Right hindlimb (tissue), 1 donor: ENCODE measurements around the gene TTLL11.
"Not testable (repeated sequence)": the region's sequence is repeated elsewhere in the genome, so short reads cannot be mapped to it uniquely, and the experiment has no call there.

Experiments used
- DNase-seq: peaks from one replicate; pipeline ENCODE4 v3.0.0-alpha.2; 2018

Gene TTLL11

GRCh38 chr9:121896545-121896943 lies 196.6 kb downstream of the TTLL11 start:
- DNase-seq, result no peak

GRCh38 chr9:121895818-121896544 lies 197.1 kb downstream of the TTLL11 start:
- no peak for DNase-seq

- no peak for DNase-seq
Observed at GRCh38 chr9:121895358-121895757, 197.8 kb downstream of the TTLL11 start.

- not testable (repeated sequence) for DNase-seq
Observed at GRCh38 chr9:121894380-121894779, 198.7 kb downstream of the TTLL11 start.

GRCh38 chr9:121893786-121894185 lies 199.3 kb downstream of the TTLL11 start:
- no peak for DNase-seq

- no peak for DNase-seq
Observed at GRCh38 chr9:121892706-121893105, 200.4 kb downstream of the TTLL11 start.

- DNase-seq, result no peak
Observed at GRCh38 chr9:121890746-121891145, 202.4 kb downstream of the TTLL11 start.

GRCh38 chr9:121889990-121890563 lies 203.0 kb downstream of the TTLL11 start:
- no peak for DNase-seq

- DNase-seq, result no peak
Observed at GRCh38 chr9:121888438-121888775, 204.7 kb downstream of the TTLL11 start.

- no peak for DNase-seq
Observed at GRCh38 chr9:121887553-121888437, 205.3 kb downstream of the TTLL11 start.

GRCh38 chr9:121886759-121887485 lies 206.2 kb downstream of the TTLL11 start:
- DNase-seq, result no peak

- no peak for DNase-seq
Observed at GRCh38 chr9:121885345-121885901, 207.7 kb downstream of the TTLL11 start.

GRCh38 chr9:121884057-121884541 lies 209.0 kb downstream of the TTLL11 start:
- peak; percentile 59 for DNase-seq

- DNase-seq, result no peak
Observed at GRCh38 chr9:121883281-121884056, 209.6 kb downstream of the TTLL11 start.

- no peak for DNase-seq
Observed at GRCh38 chr9:121881920-121882500, 211.1 kb downstream of the TTLL11 start.

GRCh38 chr9:121880343-121880898 lies 212.7 kb downstream of the TTLL11 start:
- no peak for DNase-seq

- DNase-seq, result no peak
Observed at GRCh38 chr9:121878271-121878822, 214.8 kb downstream of the TTLL11 start.

GRCh38 chr9:121876658-121877271 lies 216.3 kb downstream of the TTLL11 start:
- no peak for DNase-seq

GRCh38 chr9:121876255-121876654 lies 216.9 kb downstream of the TTLL11 start:
- no peak for DNase-seq

- DNase-seq, result no peak
Observed at GRCh38 chr9:121874524-121874923, 218.6 kb downstream of the TTLL11 start.
